Measurements from ENCODE around the gene SMARCA5. TPM values are rescaled to one million over a fixed set of nuclear protein-coding genes. Genes with fewer than 3 reads are reported as not detected.

SMARCA5 gene, protein sequence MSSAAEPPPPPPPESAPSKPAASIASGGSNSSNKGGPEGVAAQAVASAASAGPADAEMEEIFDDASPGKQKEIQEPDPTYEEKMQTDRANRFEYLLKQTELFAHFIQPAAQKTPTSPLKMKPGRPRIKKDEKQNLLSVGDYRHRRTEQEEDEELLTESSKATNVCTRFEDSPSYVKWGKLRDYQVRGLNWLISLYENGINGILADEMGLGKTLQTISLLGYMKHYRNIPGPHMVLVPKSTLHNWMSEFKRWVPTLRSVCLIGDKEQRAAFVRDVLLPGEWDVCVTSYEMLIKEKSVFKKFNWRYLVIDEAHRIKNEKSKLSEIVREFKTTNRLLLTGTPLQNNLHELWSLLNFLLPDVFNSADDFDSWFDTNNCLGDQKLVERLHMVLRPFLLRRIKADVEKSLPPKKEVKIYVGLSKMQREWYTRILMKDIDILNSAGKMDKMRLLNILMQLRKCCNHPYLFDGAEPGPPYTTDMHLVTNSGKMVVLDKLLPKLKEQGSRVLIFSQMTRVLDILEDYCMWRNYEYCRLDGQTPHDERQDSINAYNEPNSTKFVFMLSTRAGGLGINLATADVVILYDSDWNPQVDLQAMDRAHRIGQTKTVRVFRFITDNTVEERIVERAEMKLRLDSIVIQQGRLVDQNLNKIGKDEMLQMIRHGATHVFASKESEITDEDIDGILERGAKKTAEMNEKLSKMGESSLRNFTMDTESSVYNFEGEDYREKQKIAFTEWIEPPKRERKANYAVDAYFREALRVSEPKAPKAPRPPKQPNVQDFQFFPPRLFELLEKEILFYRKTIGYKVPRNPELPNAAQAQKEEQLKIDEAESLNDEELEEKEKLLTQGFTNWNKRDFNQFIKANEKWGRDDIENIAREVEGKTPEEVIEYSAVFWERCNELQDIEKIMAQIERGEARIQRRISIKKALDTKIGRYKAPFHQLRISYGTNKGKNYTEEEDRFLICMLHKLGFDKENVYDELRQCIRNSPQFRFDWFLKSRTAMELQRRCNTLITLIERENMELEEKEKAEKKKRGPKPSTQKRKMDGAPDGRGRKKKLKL
- 10 to 100 TPM; 38.6 to 44.6 (median 40.5) TPM for total RNA-seq (2021; fragmentation: NEBNext Ultra II Directional; extraction: Animal tissue kit (Norgen Biotek cat#: 25700))
- long read RNA-seq, full-length matches to known transcripts, result 25 of 96 reads
- long read RNA-seq, partial matches to known transcripts, result 63 of 96 reads
- long read RNA-seq, other reads (novel, unspliced or antisense), result 8 of 96 reads

DNA sequence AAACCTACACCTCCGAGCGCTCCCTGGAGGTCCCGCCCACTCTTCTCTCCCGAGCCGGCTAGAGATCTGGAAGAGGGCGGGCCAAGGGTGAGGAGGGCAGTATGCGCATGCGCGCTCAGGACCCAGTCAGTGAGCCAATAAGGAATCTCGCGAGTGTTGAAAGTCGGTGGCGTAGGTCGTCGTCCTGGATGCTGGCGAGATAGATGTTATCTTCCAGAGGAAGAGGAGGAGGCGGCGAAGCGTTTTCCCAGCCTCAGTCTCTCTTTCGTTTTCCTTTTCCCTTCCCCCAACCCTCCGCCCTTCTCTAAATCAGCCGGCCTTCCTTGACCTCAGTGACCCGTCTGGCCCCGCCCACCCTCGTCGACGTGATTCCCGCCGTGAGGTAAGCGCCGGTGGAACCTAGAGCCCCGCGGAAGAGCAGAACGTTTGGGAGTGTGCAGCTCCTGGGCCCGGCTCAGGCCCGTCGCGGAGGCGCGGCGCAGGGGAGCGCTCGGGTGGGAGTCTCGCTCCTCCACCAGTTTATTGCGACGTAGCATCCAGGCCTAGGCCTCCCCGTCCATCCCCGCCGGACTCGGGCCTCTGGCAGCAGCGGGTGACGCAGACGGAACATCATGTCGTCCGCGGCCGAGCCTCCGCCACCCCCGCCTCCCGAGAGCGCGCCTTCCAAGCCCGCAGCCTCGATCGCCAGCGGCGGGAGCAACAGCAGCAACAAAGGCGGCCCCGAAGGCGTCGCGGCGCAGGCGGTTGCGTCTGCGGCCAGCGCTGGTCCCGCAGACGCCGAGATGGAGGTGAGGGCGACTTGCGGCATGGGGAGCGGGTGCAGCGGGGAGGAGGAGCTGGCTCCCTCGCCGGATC, at the start of gene SMARCA5:
Gene SMARCA5 (plus strand): TSS at position 389 of the 855 bp plus-strand sequence. CDS start 223 bp downstream, at position 612.
- Mint-ChIP-seq H3K4me3 (peak within 1 kb of the TSS; percentile 97), H3K27ac (peak within 1 kb of the TSS; percentile 100), H3K27me3 (ENCODE audit: insufficient read depth) (peaks cover 12% of the 10 kb centered on the region), H3K4me1 (ENCODE audit: low read depth) (peaks cover 27% of the 10 kb centered on the region), H3K36me3 (ENCODE audit: low read depth) (peaks cover 22% of the 10 kb centered on the region), H3K9me3 (no peaks in the 10 kb centered on the region)
- DNase-seq, result peak; percentile 97
- TF ChIP-seq, protein P1, sequence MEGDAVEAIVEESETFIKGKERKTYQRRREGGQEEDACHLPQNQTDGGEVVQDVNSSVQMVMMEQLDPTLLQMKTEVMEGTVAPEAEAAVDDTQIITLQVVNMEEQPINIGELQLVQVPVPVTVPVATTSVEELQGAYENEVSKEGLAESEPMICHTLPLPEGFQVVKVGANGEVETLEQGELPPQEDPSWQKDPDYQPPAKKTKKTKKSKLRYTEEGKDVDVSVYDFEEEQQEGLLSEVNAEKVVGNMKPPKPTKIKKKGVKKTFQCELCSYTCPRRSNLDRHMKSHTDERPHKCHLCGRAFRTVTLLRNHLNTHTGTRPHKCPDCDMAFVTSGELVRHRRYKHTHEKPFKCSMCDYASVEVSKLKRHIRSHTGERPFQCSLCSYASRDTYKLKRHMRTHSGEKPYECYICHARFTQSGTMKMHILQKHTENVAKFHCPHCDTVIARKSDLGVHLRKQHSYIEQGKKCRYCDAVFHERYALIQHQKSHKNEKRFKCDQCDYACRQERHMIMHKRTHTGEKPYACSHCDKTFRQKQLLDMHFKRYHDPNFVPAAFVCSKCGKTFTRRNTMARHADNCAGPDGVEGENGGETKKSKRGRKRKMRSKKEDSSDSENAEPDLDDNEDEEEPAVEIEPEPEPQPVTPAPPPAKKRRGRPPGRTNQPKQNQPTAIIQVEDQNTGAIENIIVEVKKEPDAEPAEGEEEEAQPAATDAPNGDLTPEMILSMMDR (IDR thresholded peaks at IDR 0.05), result no peak; the same call in 1 of the 2 replicates

DNA sequence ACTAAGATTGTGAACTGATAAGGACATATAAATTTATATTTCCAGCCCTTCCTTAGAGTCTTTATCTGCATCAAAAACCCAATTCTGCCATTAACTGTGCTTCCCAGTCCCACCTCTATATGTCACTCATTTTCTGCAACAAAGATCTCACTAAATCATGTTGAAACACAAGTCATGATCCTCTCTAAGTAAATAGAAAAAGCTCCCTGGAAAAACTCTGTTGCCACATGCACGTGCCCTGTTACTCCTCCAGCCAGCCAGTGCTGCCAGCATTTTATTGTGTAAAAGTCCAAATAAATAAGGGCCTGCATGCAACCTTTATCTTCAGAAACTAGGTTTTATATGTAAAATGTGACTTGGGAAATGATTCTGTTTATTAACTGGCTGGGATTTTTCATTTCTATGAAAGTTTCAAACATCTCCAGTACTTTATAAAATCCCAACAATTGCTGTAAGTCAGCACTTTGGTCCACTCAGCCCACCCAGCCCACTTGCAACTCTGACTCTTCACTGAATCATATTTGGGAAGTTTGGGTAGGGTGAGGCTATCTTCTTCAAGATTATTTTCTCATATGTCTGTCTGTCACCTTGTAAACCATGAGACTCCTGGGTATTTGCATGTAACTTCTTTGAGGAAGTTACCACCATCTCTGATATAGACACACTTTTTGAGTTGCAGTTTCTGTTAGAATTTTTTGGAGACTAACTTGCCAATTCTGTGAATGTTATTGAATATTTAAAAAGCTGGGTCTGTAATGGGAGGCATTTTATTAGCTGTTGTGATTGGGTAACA, 40.0 kb upstream of the SMARCA5 start:
- no peaks in the 10 kb centered on the region for H3K9me3 Mint-ChIP-seq
- H3K4me1 Mint-ChIP-seq (ENCODE audit: low read depth), result no peaks in the 10 kb centered on the region
- no peaks in the 10 kb centered on the region for H3K36me3 Mint-ChIP-seq (ENCODE audit: low read depth)
- H3K4me3 Mint-ChIP-seq, result no peak overlapping the region
- H3K27ac Mint-ChIP-seq, result no peak overlapping the region
- TF ChIP-seq, protein P1 (IDR thresholded peaks at IDR 0.05), result no peak
- DNase-seq, result no peak
- no peaks in the 10 kb centered on the region for H3K27me3 Mint-ChIP-seq (ENCODE audit: insufficient read depth)

DNA sequence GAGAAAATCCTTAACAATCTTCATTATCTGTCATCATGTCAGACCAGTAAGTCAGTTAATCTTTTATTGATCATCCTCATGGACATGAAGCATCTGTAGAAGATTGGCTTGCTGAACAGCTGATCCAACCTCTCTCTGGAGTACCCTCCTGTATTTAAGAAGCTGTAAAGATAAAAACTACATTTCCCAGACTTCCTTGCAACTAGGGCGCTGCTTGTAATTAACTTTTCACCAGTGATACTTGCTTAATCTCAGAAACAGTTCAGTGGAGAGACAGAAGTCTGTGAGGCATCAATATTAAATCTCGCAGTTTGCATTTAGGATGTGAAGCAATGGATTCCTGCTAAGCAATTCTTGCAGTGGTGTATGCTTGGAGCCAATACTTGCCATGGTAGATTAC, 36.0 kb upstream of the SMARCA5 start:
- no peak overlapping the region for H3K27ac Mint-ChIP-seq
- TF ChIP-seq, protein P1 (IDR thresholded peaks at IDR 0.05), result no peak
- no peak for DNase-seq
- H3K9me3 Mint-ChIP-seq, result no peaks in the 10 kb centered on the region
- H3K27me3 Mint-ChIP-seq (ENCODE audit: insufficient read depth), result no peaks in the 10 kb centered on the region; the same call in 1 of the 2 replicates
- H3K4me1 Mint-ChIP-seq (ENCODE audit: low read depth), result no peaks in the 10 kb centered on the region
- no peak overlapping the region for H3K4me3 Mint-ChIP-seq
- no peaks in the 10 kb centered on the region for H3K36me3 Mint-ChIP-seq (ENCODE audit: low read depth)

DNA sequence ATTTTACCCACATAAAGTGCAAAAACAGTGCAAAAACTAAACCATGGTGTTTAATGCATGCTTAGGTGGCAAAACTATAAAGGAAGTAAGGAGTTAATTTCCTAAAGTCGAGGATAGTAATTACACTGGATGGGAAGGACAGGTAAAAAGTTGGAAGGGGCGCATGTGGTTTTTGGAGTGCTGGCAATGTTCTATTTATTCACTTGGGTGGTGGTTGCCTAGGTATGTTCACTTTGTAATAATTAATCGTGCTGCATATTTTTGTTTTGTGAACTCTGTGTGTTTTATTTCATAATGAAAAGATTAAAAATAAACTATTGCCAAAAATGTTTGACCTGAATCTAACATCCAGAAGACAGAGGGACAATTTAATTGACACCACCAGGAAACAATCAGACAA, 32.1 kb upstream of the SMARCA5 start:
- Mint-ChIP-seq H3K36me3 (ENCODE audit: low read depth) (no peaks in the 10 kb centered on the region), H3K27ac (no peak overlapping the region), H3K9me3 (no peaks in the 10 kb centered on the region), H3K4me1 (ENCODE audit: low read depth) (no peaks in the 10 kb centered on the region), H3K4me3 (no peak overlapping the region), H3K27me3 (ENCODE audit: insufficient read depth) (no peaks in the 10 kb centered on the region; the same call in 1 of the 2 replicates)
- no peak for DNase-seq
- TF ChIP-seq, protein P1 (IDR thresholded peaks at IDR 0.05), result no peak

Measured in HFFc6 (cell line).